ENCODE results near the gene GRAP2. TPM values are rescaled to one million over a fixed set of nuclear protein-coding genes. Genes with fewer than 3 reads are reported as not detected.
"Not testable (repeated sequence)": the region's sequence is repeated elsewhere in the genome, so short reads cannot be mapped to it uniquely, and the experiment has no call there.

The GRAP2 gene
- total RNA-seq, 1 experiment from 2014 or later = not detected

DNA sequence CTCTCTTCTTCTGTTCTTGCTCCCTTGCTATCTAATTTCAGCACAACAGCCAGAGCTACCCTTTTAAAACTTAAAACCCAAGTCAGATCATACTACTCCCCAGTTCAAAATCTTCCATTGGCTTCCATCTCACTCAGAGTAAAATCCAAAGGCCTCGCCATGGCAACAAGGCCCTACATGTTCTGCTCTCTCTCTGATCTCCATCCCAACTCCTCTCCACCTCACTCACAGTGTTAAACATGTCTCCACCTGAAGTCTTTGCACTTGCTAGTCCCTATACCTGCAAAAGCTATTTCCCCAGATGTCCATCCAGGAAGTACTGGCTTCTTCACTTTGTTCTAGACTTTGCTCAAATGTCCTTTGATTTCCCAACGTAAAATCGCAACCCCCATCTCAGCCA is 3.0 kb upstream of the GRAP2 start:
- no peak for DNase-seq (ENCODE audit: low spot score)

DNA sequence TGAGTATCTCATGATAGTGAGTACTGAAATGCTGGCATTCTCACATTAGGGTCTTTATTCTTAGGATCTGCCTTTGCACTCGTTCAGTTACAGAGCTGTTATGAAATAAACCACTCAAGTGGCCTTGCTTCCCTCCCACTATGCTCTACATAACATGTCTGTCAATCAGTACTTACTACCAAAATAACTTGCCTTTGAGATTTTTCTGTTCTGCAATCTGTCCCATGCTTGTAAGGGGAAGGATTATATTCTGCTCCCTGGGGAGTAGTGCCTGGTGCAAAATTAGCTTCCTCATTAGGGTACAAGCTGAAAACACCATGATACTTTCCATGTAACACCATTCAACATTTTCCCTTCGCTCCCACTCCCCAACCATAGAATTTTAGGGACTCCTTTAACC is 1.9 kb upstream of the GRAP2 start:
- no peak for DNase-seq (ENCODE audit: low spot score)

GRCh38 chr22:39901565-39902146 is 772 bp downstream of the GRAP2 start:
- DNase-seq (ENCODE audit: low spot score) = no peak

GRCh38 chr22:39904024-39904423 is 3.1 kb downstream of the GRAP2 start:
- not testable (repeated sequence) for DNase-seq (ENCODE audit: low spot score)

DNA sequence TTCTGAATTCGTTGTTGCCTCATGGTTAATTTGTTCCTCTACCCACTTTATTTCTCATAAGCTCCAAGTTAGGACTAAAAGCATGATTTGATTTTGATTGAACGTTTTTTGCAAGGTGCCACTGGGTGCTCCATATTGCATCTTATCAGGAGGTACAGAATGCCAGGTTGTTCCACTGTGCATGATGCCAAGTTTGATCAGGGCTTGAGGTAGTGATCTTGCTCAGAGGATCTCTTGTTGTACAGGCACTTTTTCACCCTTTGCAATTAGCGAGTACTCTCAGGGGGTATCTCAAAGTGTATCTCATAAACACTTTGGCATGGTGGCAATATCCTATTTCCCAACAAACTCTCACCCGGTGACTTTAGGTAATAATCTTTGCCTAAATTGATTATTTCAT is 4.0 kb downstream of the GRAP2 start:
- DNase-seq (ENCODE audit: low spot score) = no peak

DNA sequence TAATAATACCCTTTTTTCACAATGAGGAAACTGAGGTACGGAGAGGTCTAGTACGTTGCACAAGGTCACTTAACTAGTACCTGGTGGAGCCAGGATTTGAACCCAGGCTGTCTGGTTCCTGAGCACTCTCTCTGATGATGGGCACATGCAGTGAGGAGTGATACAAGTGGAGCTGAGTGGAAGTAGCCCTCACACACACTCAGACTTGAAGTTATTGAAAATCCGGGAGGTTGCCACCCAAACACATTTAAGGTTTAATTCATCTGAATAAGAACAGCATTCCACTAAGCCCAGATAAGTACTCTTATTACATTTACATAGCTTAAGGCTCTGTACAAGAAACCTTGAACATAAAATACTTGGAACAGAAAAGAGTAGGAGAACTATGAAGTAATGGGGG is 4.8 kb downstream of the GRAP2 start:
- no peak for DNase-seq (ENCODE audit: low spot score)

- DNase-seq (ENCODE audit: low spot score) = no peak
Measured at GRCh38 chr22:39906207-39906606, 5.3 kb downstream of the GRAP2 start.

DNA sequence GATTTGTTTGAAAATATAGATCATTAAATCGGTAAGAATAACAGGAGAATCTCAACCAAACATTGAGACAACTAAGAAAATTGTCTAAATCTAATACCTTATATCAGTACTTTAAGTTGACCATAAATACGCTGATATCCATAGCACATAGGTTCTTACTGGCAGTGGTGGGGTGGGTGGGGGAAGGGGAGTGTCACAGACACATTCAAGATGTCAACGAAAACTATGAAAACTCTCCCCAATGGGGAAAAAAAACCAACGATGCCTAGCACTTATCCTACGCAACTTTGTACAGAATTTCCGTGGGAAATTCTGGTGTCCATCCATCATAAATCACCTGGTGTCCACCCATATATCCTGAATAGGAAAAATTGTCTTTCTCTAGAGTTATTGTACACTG is 6.2 kb downstream of the GRAP2 start:
- no peak for DNase-seq (ENCODE audit: low spot score)

- DNase-seq (ENCODE audit: low spot score) = no peak
Measured at GRCh38 chr22:39907605-39908097, 6.8 kb downstream of the GRAP2 start.

DNA sequence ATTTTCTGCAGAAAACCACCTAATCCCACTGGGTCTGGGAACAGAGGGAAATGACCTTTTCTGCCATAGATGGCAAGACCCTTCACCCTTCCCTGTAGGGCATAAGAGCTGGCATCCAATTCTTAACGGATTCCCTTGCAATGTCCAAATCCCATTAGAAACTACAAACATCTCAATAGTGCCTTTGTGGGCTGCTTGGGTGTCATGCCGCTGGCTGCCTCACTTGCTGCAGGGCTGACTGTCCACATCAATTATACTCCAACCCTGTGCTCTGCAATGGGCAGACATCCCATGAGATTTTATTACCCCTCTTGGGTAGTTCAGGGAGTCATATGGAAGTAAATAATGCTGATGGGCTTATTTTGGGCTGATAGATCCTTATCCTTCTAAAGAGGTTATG is 7.3 kb downstream of the GRAP2 start:
- no peak for DNase-seq (ENCODE audit: low spot score)

- no peak for DNase-seq (ENCODE audit: low spot score)
Measured at GRCh38 chr22:39908737-39909136, 7.9 kb downstream of the GRAP2 start.

GRCh38 chr22:39910876-39911613 is 10.2 kb downstream of the GRAP2 start:
- no peak for DNase-seq (ENCODE audit: low spot score)

- DNase-seq (ENCODE audit: low spot score) = no peak
Measured at GRCh38 chr22:39913321-39913720, 12.4 kb downstream of the GRAP2 start.

GRCh38 chr22:39913886-39914285 is 13.0 kb downstream of the GRAP2 start:
- no peak for DNase-seq (ENCODE audit: low spot score)

DNA sequence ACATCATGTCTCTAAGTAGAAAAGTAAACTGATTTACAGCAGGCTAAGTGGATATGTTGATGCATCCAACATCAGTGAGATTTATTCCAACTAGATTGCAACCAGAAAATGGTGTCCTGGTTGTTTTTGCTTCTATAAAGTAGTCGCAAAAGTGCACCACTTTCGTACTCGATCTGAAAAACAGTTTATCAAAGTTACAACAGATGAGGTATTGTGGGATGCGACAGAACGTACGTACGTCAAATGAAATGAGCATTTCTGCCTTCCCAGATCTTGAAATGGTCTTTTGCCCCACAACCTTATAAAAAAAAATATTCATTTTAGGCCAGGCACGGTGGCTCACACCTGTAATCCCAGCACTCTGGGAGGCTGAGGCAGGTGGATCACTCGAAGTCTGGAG is 13.7 kb downstream of the GRAP2 start:
- no peak for DNase-seq (ENCODE audit: low spot score)

DNA sequence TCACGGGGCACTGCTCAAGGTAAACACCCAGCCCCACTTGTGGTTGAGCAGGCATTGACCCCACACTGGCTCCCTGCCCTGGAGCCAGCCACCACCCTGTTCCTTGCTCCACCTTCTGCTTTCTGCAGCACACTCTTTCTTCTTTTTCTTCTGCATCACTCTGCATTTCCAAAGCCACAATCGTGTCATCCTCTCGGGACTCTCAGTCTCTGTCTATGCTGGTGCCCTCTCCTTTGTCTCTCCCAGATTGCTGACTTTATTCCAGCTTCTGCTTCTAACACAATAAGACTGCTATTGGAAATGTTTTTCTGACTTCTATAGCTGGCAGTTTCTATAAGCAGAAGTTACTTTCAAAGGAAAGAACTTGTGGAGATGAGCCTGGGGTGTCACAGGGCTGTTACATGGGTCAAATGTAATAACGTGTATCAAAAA is 14.4 kb downstream of the GRAP2 start:
- DNase-seq (ENCODE audit: low spot score) = no peak

- no peak for DNase-seq (ENCODE audit: low spot score)
Measured at GRCh38 chr22:39916496-39916895, 15.6 kb downstream of the GRAP2 start.

DNA sequence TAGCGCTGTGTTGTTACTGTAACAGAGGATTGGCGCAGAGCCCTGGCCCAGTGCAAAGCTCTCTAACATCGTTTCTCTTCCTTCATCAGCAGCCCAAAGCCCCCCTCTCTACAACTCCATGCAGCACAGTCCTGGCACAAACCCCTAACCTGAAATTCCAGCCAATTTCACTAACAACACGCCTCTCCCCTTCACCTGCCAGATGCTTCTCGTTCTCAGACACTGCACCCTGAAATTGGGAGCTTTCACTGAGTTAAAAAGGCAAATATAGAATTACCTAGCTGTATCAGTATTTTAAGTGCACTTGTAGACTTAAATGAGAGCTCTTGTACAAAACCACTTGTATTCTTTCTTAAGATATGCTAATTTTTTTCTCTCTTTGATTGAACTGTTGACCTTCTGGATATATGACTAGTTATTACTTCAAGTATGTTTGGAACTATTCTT is 16.3 kb downstream of the GRAP2 start:
- no peak for DNase-seq (ENCODE audit: low spot score)

- no peak for DNase-seq (ENCODE audit: low spot score)
Measured at GRCh38 chr22:39917776-39918495, 17.1 kb downstream of the GRAP2 start.

DNA sequence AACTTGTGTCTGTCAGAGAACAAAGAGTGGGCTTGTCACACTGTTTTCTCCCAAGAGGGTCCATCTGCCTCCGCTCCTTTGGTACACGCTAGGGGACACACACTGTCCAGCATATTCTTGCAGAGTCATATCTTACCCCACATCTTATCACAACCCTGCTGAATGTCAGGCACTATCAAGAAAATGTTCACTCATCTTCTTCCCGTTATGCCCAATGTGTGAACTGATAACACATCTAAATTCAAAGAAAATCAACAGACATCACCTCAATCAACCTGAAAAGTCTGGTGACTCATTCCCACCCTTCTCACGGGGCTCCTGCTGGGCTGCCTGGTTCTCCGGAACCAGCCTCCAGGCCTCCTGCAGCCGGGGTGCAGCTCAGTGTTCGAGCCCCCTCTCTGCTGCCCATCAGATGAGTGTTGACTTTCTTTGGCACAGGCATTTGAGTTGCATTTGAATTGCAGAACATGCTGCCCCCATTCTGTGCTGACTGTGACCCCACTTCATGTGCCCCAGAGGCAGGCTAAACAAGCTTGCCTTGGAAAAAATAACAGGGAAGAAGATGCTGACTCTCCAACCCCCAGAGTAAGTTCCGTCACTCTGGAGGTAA is 19.4 kb downstream of the GRAP2 start:
- DNase-seq (ENCODE audit: low spot score) = no peak

DNA sequence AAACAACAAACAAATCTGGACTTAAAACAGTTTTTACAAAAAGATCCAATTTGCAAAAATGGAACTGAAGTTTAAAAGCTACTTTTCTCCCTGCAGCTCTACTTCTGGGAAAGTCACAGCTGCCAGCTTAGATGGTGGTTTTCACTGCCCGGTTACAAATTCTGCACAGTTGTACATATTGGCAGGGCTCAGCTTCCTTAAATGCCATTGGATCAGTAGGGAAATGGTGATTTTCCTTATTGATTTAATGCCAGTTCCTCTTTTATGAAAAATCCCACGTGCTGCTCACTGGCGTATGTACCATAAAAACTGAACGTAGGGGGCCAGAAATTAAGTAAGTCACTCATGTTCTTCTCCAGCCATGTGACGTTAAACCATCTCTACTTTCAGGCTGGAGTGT is 22.8 kb downstream of the GRAP2 start:
- no peak for DNase-seq (ENCODE audit: low spot score)

DNA sequence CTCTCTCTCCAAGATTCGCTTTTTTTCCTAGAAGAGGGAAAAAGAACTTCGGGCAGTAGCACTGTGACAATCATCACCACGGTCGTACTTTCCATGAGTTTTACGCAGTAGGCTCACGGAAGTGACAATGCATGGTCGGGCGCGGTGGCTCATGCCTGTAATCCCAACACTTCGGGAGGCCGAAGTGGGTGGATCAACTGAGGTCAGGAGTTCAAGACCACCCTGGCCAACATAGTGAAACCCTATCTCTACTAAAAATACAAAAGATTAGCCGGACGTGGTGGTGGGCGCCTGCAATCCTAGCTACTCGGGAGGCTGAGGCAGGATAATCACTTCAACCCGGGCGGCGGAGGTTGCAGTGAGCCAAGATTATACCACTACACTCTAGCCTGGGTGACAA is 23.4 kb downstream of the GRAP2 start:
- no peak for DNase-seq (ENCODE audit: low spot score)

Measured in HT-29 (cell line).